Measurements from ENCODE around the gene NR2F6.

GRCh38 chr19:17282488-17283125 is 36.9 kb upstream of the NR2F6 start:
- TF ChIP-seq TOX (CRISPR knock-in tag; IDR thresholded peaks at IDR 0.05; ENCODE audit: borderline replicate concordance) (no peak), ESRRG (CRISPR knock-in tag; IDR thresholded peaks at IDR 0.05) (no peak), PATZ1 (CRISPR knock-in tag; IDR thresholded peaks at IDR 0.05; ENCODE audit: borderline replicate concordance) (no peak), ISL1 (CRISPR knock-in tag; IDR thresholded peaks at IDR 0.05) (no peak), ZFP30 (CRISPR knock-in tag; IDR thresholded peaks at IDR 0.05) (no peak), ARNTL (CRISPR knock-in tag; IDR thresholded peaks at IDR 0.05; ENCODE audit: borderline replicate concordance, low read depth) (no peak), RARB (CRISPR knock-in tag; IDR thresholded peaks at IDR 0.05) (no peak), TCF4 (CRISPR knock-in tag; IDR thresholded peaks at IDR 0.05; ENCODE audit: borderline replicate concordance) (no peak), GLIS3 (CRISPR knock-in tag; IDR thresholded peaks at IDR 0.05) (no peak), TSHZ2 (CRISPR knock-in tag; IDR thresholded peaks at IDR 0.05) (no peak; the same call in 1 of the 2 replicates), OSR1 (CRISPR knock-in tag; IDR thresholded peaks at IDR 0.05) (no peak), CSRNP3 (CRISPR knock-in tag; IDR thresholded peaks at IDR 0.05) (no peak), BACH2 (CRISPR knock-in tag; IDR thresholded peaks at IDR 0.05; ENCODE audit: borderline replicate concordance) (no peak), ZFP3 (CRISPR knock-in tag; IDR thresholded peaks at IDR 0.05) (no peak)
